Neural progenitor cell (in vitro differentiated cells): ENCODE results near the gene MUC6. TPM values are rescaled to one million over a fixed set of nuclear protein-coding genes. Genes with fewer than 3 reads are reported as not detected.

Experiments
- DNase-seq: peaks from one replicate; pipeline ENCODE4 v3.0.0-alpha.2; 2016; ENCODE audit warnings: low spot score
- H2AFZ ChIP-seq: fragments of 200-600 bp; sonication (generic); replicated peaks from 2 replicates; pipeline ENCODE4 v1.6.1; 2016; ENCODE audit warnings: antibody characterized with exemption
- H3F3A ChIP-seq: fragments of 200-600 bp; sonication (generic); 2 replicates; pipeline ENCODE4 v1.6.1; 2016; ENCODE audit warnings: antibody characterized with exemption, low read depth
- H3K27ac ChIP-seq: fragments of 200-600 bp; sonication (generic); 2 replicates; pipeline ENCODE4 v1.5.1; 2016; ENCODE audit warnings: mild to moderate bottlenecking
- H3K27me3 ChIP-seq: fragments of 200-600 bp; sonication (generic); 2 replicates; pipeline ENCODE4 v1.6.1; 2016; ENCODE audit warnings: mild to moderate bottlenecking, moderate library complexity
- H3K36me3 ChIP-seq: fragments of 200-600 bp; sonication (generic); 2 replicates; pipeline ENCODE4 v1.5.1; 2016
- H3K4me1 ChIP-seq: fragments of 200-600 bp; sonication (generic); 2 replicates; pipeline ENCODE4 v1.6.1; 2016; ENCODE audit warnings: mixed run types
- H3K4me2 ChIP-seq: fragments of 200-600 bp; sonication (generic); 2 replicates; pipeline ENCODE4 v1.6.1; 2016
- H3K4me3 ChIP-seq: fragments of 200-600 bp; sonication (generic); 2 replicates; pipeline ENCODE4 v1.5.1; 2016
- H3K79me2 ChIP-seq: fragments of 200-600 bp; sonication (generic); 2 replicates; pipeline ENCODE4 v1.6.1; 2016; ENCODE audit warnings: low read depth
- H3K9ac ChIP-seq: fragments of 200-600 bp; sonication (generic); 2 replicates; pipeline ENCODE4 v1.6.1; 2016
- H3K9me3 ChIP-seq: fragments of 200-600 bp; sonication (generic); 2 replicates; pipeline ENCODE4 v1.5.1; 2016; ENCODE audit warnings: low read depth
- H4K20me1 ChIP-seq: fragments of 200-600 bp; sonication (generic); 2 replicates; pipeline ENCODE4 v1.6.1; 2016; ENCODE audit warnings: low read depth
- H3K27ac Mint-ChIP-seq: 3 replicates; pipeline ENCODE4 v1.8.0; 2021; ENCODE audit warnings: mixed read lengths
- H3K27me3 Mint-ChIP-seq: 2 replicates; pipeline ENCODE4 v1.8.0; 2022; ENCODE audit warnings: low read depth, mild to moderate bottlenecking, inconsistent platforms, moderate library complexity, mixed read lengths; ENCODE audit not compliant: insufficient read depth
- H3K36me3 Mint-ChIP-seq: 3 replicates; pipeline ENCODE4 v1.8.0; 2021; ENCODE audit warnings: mixed read lengths
- H3K4me1 Mint-ChIP-seq: 3 replicates; pipeline ENCODE4 v1.8.0; 2021; ENCODE audit warnings: mixed read lengths
- H3K4me3 Mint-ChIP-seq: 3 replicates; pipeline ENCODE4 v1.8.0; 2021; ENCODE audit warnings: mild to moderate bottlenecking, moderate library complexity, mixed read lengths
- H3K9me3 Mint-ChIP-seq: 3 replicates; pipeline ENCODE4 v1.8.0; 2020; ENCODE audit warnings: mixed read lengths
- EZH2 ChIP-seq: fragments of 200-600 bp; sonication (generic); IDR thresholded peaks from 2 replicates; pipeline ENCODE4 v1.6.1; 2017; ENCODE audit warnings: antibody characterized with exemption, mild to moderate bottlenecking, moderate library complexity
- EZH2phosphoT487 ChIP-seq: fragments of 200-600 bp; sonication (generic); IDR thresholded peaks from 2 replicates; pipeline ENCODE4 v1.6.1; 2017; ENCODE audit warnings: antibody characterized with exemption
- total RNA-seq: library from RNA; depleted of rRNA; stranded (reverse); fragments of >200 nt; gene quantifications from 2 replicates; pipeline ENCODE4 v1.2.3, GENCODE V29; 2015; ENCODE audit warnings: low replicate concordance
- TF ChIP-seq, protein P1 (sequence below): fragments of 200-600 bp; sonication (generic); IDR thresholded peaks from 2 replicates; pipeline ENCODE4 v1.5.1; 2017; ENCODE audit warnings: antibody characterized with exemption, mild to moderate bottlenecking

MUC6 gene
- total RNA-seq, result not detected in 2 replicates

DNA sequence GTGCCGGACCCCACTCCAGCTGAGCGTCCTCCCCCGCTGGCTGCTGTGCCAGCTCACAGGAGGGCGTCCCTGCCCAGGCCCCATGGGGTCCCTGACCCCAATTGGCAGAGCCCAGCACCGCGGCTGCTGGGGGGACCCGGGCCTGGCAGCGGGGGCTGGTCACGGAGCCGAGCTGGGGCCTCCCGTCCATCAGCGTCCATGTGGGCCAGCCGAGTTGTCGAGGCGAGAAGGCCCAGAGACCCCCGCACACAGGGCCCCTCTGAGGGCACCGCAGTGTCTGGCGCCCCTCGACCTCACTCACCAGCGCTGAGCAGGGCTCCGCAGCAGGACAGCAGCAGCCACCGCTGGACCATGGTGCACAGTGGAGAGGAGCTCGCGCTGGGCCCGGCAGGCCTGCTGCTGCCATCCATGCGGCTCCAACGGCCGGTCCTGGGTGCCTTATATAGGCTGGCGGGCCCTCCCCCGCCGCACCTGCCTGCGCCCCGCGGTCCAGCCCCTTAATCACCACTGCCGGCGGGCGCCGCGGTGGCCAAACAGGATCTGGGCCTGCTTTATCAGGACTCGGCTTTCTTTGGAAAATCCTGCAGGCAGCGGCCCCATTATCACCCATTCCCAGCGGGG, at the start of gene MUC6:
Gene MUC6, minus strand, starts transcription at position 416 of the 621 bp plus-strand sequence. Its CDS starts 63 bp downstream, at position 353.
- Mint-ChIP-seq H3K27ac (no peak within 1 kb of the TSS), H3K27me3 (peaks cover 6% of the 10 kb centered on the region), H3K9me3 (no peaks in the 10 kb centered on the region), H3K4me1 (no peaks in the 10 kb centered on the region), H3K36me3 (peaks cover 2% of the 10 kb centered on the region), H3K4me3 (no peak within 1 kb of the TSS)
- Histone ChIP-seq H3F3A (no peaks in the 10 kb centered on the region), H2AFZ (no peak within 1 kb of the TSS), H4K20me1 (no peaks in the 10 kb centered on the region), H3K36me3 (no peaks in the 10 kb centered on the region), H3K4me1 (peaks cover 12% of the 10 kb centered on the region), H3K27me3 (no peaks in the 10 kb centered on the region), H3K79me2 (no peaks in the 10 kb centered on the region), H3K27ac (no peak within 1 kb of the TSS), H3K9me3 (no peaks in the 10 kb centered on the region), H3K9ac (no peak within 1 kb of the TSS), H3K4me2 (no peak within 1 kb of the TSS), H3K4me3 (no peak within 1 kb of the TSS)
- no peak for DNase-seq
- TF ChIP-seq, protein P1, sequence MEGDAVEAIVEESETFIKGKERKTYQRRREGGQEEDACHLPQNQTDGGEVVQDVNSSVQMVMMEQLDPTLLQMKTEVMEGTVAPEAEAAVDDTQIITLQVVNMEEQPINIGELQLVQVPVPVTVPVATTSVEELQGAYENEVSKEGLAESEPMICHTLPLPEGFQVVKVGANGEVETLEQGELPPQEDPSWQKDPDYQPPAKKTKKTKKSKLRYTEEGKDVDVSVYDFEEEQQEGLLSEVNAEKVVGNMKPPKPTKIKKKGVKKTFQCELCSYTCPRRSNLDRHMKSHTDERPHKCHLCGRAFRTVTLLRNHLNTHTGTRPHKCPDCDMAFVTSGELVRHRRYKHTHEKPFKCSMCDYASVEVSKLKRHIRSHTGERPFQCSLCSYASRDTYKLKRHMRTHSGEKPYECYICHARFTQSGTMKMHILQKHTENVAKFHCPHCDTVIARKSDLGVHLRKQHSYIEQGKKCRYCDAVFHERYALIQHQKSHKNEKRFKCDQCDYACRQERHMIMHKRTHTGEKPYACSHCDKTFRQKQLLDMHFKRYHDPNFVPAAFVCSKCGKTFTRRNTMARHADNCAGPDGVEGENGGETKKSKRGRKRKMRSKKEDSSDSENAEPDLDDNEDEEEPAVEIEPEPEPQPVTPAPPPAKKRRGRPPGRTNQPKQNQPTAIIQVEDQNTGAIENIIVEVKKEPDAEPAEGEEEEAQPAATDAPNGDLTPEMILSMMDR, result no peak
- TF ChIP-seq EZH2 (no peak), EZH2phosphoT487 (no peak)

DNA sequence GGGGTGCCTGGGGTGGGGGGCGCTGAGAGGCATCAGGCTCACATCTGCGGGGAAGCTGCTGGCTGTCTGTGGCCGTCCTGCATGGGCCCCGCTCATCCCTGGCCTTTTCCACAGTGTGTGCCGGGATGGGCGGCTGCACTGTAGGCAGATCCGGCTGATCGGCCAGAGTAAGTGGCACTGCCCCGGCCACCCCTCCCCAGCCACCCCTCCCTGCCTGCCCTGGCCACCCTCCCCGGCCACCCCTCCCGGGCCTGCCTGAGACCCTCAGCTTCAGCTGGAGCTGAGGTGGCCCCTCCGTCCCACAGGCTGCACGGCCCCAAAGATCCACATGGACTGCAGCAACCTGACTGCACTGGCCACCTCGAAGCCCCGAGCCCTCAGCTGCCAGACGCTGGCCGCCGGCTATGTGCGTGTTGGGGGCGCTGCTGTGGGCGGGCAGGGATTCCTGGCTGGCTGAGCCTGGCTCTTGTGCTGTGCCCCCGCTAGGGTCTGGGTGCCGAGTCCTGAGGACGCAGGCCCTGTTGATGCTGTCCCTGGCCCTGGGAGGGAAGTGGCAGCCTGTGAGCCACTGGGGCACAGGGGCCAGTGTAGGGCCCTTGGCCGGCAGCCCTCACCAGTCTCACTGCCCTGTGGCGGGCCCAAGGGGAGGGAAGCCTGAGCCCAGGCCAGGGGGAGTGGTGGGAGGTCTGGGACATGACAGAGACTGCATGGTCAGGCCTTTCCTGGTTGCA, 49.1 kb upstream of the MUC6 start:
- H3K4me3 Mint-ChIP-seq, result no peak overlapping the region

DNA sequence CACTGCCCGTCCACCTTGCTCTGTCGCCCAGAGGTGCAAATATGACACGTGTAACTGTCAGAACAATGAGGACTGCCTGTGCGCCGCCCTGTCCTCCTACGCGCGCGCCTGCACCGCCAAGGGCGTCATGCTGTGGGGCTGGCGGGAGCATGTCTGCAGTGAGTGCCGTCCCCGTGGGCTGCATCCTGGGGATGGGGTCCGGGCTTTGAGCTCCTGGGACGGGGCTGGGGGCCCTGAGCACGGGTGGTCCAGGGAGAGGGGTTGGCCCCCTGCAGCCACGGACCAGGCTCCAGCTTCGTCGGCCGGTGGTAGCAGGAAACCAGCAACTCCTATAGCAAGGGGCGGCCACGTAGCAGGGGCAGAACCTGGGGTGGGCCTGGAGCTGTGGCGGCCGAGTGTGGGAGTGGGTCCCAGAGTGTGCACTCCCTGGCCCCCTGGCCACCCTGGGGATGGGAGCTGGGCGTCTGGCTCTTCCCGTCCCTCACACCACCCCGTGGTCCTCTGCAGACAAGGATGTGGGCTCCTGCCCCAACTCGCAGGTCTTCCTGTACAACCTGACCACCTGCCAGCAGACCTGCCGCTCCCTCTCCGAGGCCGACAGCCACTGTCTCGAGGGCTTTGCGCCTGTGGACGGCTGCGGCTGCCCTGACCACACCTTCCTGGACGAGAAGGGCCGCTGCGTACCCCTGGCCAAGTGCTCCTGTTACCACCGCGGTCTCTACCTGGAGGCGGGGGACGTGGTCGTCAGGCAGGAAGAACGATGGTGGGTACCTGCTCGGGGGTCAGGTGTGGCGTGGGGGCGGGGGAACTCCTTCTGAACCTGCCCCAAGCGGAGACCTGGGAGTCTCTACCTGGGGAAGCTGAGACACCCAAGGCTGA, 48.3 kb upstream of the MUC6 start:
- DNase-seq, result no peak
- H3K4me3 ChIP-seq, result no peak overlapping the region

More for the DNA sequence above, 49.1 kb upstream of the MUC6 start:
- Mint-ChIP-seq H3K27me3 (peaks cover 2% of the 10 kb centered on the region), H3K4me1 (no peaks in the 10 kb centered on the region), H3K9me3 (no peaks in the 10 kb centered on the region), H3K36me3 (no peaks in the 10 kb centered on the region), H3K27ac (no peak overlapping the region)
- no peaks in the 10 kb centered on the region for H4K20me1 ChIP-seq
- no peak for DNase-seq
- no peaks in the 10 kb centered on the region for H3K9me3 ChIP-seq
- H3K4me2 ChIP-seq, result no peak overlapping the region
- no peak overlapping the region for H2AFZ ChIP-seq
- no peaks in the 10 kb centered on the region for H3K79me2 ChIP-seq
- no peaks in the 10 kb centered on the region for H3K36me3 ChIP-seq
- no peak for TF ChIP-seq EZH2
- TF ChIP-seq, protein P1, result no peak
- no peak for TF ChIP-seq EZH2phosphoT487
- no peaks in the 10 kb centered on the region for H3K27me3 ChIP-seq
- no peaks in the 10 kb centered on the region for H3F3A ChIP-seq
- H3K4me3 ChIP-seq, result no peak overlapping the region
- no peak overlapping the region for H3K9ac ChIP-seq
- H3K4me1 ChIP-seq, result no peaks in the 10 kb centered on the region
- H3K27ac ChIP-seq, result no peak overlapping the region

More for the DNA sequence above, 48.3 kb upstream of the MUC6 start:
- Histone ChIP-seq H3F3A (no peaks in the 10 kb centered on the region), H3K9me3 (no peaks in the 10 kb centered on the region), H3K4me2 (no peak overlapping the region), H3K4me1 (no peaks in the 10 kb centered on the region), H3K36me3 (no peaks in the 10 kb centered on the region), H3K27ac (no peak overlapping the region), H4K20me1 (no peaks in the 10 kb centered on the region), H3K9ac (no peak overlapping the region), H3K27me3 (no peaks in the 10 kb centered on the region), H2AFZ (no peak overlapping the region), H3K79me2 (no peaks in the 10 kb centered on the region)
- TF ChIP-seq EZH2 (no peak), EZH2phosphoT487 (no peak)
- TF ChIP-seq, protein P1, result no peak
- no peak overlapping the region for H3K27ac Mint-ChIP-seq
- H3K36me3 Mint-ChIP-seq, result no peaks in the 10 kb centered on the region
- peaks cover 2% of the 10 kb centered on the region for H3K27me3 Mint-ChIP-seq
- H3K9me3 Mint-ChIP-seq, result no peaks in the 10 kb centered on the region
- no peaks in the 10 kb centered on the region for H3K4me1 Mint-ChIP-seq
- H3K4me3 Mint-ChIP-seq, result no peak overlapping the region
